ENCODE data around the gene CEACAM7.
"Not testable (repeated sequence)": the region's sequence is repeated elsewhere in the genome, so short reads cannot be mapped to it uniquely, and the experiment has no call there.

CEACAM7 gene

DNA sequence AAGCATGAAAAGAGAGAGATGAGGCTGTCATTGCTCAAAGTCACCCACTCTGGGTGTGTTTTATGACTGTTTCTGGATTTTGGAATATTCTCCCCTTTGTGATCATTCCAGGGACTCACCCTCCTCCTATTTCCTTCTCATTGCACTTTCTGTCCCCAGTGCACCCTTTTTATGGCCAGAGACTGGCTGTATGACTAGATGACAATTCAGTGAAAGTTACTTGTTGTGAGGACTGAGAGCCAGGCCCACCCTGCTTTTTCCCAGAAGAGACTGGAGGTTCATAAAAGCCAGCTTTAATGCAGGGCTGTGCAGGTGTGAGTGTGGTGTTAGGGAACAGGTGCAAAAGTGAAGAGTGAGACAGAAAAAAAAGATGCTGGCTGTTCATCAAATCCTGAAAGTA, 17.3 kb downstream of the CEACAM7 start:
- no peak for DNase-seq (ENCODE audit: low read depth in 1 of 2, low spot score in 1 of 2)
- in situ Hi-C loops (cut with HindIII; ENCODE audit: low pct_unique_long_range_greater_than_20kb, low sequenced_read_pairs): no loop called here
- no peak for TF ChIP-seq JUND (IDR thresholded peaks at IDR 0.05; ENCODE audit: low read depth)

DNA sequence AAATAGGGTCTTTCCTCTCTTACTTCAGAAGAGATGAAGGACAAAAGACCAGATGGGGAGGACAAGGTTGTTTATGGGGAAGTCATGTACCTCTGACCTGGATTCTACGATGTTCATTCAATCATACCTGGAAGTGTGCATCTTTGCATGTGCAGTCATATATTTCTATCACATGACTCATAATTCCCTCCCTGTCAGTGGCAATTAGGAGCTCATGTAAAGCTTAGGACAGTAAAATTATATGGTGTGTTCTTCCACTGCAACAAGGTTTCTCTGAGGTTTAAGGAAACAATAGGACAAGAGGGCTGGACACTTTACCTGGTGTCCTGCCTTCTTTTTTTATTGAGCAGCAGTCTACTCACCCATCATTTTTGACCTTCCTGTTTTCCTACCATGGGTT, 19.8 kb downstream of the CEACAM7 start:
- no peak for TF ChIP-seq JUND (IDR thresholded peaks at IDR 0.05; ENCODE audit: low read depth)
- no peak for DNase-seq (ENCODE audit: low read depth in 1 of 2, low spot score in 1 of 2)
- in situ Hi-C loops (cut with HindIII; ENCODE audit: low pct_unique_long_range_greater_than_20kb, low sequenced_read_pairs): no loop called here

DNA sequence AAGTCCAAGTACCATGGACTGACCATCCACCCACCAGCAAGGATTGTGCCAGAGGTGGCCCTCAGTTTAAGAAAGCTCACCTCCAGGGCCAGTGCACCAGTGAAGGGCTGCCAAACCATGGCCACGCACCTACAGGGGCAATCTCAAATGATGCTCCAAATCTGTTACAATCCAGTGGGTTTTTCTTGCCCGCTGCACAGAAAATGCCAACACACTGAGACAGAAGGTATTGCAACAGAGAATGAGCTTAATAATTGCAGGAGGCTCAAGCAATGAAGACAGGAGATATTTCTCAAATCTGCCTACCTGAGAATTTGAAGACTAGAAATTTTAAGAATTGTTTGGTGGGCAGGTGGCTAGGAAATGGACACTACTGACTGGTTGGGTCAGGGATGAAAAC, 22.0 kb downstream of the CEACAM7 start:
- no peak for DNase-seq (ENCODE audit: low read depth in 1 of 2, low spot score in 1 of 2)
- no peak for TF ChIP-seq JUND (IDR thresholded peaks at IDR 0.05; ENCODE audit: low read depth)
- in situ Hi-C loops (cut with HindIII; ENCODE audit: low pct_unique_long_range_greater_than_20kb, low sequenced_read_pairs): no loop called here

DNA sequence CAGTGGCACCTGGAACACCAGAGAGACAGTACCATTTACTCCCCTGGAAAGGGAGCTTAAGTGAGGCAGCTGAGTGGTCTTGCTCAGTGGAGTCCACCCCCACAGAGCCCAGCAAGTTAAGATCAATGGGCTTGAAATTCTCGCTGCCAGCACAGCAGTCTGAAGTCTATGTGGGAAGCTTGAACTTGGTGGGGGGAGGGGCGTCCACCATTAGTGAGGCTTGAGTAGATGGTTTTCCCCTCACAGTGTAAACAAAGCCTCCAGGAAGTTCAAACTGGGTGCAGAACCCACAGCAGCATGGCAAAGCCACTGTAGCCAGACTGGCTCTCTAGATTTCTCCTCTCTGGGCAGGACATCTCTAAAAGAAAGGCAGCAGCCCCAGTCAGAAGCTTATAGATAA, 30.9 kb downstream of the CEACAM7 start:
- in situ Hi-C loops (cut with HindIII; ENCODE audit: low pct_unique_long_range_greater_than_20kb, low sequenced_read_pairs): no loop called here
- no peak for DNase-seq (ENCODE audit: low read depth in 1 of 2, low spot score in 1 of 2)
- TF ChIP-seq JUND (IDR thresholded peaks at IDR 0.05; ENCODE audit: low read depth): no peak

DNA sequence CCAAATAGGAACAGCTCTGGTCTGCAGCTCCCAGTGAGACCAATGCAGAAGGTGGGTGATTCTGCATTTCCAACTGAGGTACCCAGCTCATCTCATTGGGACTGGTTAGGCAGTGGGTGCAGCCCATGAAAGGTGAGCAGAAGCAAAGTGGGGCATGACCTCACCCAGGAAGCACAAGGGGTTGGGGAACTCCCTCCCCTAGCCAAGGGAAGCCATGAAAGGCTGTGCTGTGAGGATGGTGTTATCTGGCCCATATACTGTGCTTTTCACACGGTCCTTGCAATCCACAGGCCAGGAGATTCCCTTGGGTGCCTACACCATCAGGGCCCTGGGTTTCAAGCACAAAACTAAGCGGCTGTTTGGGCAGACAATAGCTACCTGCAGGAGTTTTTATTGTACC, 31.3 kb downstream of the CEACAM7 start:
- DNase-seq (ENCODE audit: low read depth in 1 of 2, low spot score in 1 of 2); in situ Hi-C loops (cut with HindIII; ENCODE audit: low pct_unique_long_range_greater_than_20kb, low sequenced_read_pairs): not testable (repeated sequence)

DNA sequence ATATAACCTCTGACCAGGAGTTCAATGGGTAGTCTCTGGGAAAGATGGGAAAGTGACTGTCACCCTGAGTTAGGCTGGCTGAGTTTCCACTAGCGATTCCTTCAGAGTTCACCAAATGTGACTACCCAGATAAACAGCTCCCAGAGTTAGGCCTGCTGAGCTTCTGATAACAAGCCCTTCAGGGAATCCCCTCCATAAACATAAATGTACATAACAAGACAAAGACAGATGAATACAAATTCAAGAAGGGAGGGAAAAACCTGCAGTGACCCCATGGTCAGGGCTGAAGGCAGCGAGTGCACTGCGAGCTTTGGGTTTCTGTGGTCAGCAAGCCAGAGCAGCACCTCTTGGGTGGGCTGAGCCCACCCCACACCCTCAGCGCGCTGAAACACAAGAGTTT, 35.8 kb downstream of the CEACAM7 start:
- TF ChIP-seq JUND (IDR thresholded peaks at IDR 0.05; ENCODE audit: low read depth): no peak
- in situ Hi-C loops (cut with HindIII; ENCODE audit: low pct_unique_long_range_greater_than_20kb, low sequenced_read_pairs): no loop called here
- no peak for DNase-seq (ENCODE audit: low read depth in 1 of 2, low spot score in 1 of 2)

DNA sequence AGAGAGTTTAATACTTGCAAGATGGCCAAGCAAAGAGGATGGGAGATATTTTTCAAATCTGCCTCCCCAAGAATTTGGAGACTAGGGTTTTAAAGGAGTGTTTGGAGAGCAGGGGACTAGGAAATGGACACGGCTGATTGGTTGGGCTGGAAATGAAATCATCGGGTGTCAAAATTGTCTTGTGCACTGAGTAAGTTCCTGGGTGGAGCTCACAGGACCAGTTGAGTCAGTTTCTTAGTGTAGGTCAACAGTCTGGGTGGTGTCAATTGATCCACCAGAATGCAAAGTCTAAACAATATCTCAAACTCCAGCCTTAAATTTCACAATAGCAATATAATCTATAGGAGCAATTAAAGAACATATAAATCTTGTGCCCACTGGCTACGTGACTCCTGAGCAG, 38.2 kb downstream of the CEACAM7 start:
- TF ChIP-seq JUND (IDR thresholded peaks at IDR 0.05; ENCODE audit: low read depth): no peak
- peak in 1 of 2 experiments; percentile 73 for DNase-seq (ENCODE audit: low read depth in 1 of 2, low spot score in 1 of 2)
- in situ Hi-C loops (cut with HindIII; ENCODE audit: low pct_unique_long_range_greater_than_20kb, low sequenced_read_pairs): no loop called here

DNA sequence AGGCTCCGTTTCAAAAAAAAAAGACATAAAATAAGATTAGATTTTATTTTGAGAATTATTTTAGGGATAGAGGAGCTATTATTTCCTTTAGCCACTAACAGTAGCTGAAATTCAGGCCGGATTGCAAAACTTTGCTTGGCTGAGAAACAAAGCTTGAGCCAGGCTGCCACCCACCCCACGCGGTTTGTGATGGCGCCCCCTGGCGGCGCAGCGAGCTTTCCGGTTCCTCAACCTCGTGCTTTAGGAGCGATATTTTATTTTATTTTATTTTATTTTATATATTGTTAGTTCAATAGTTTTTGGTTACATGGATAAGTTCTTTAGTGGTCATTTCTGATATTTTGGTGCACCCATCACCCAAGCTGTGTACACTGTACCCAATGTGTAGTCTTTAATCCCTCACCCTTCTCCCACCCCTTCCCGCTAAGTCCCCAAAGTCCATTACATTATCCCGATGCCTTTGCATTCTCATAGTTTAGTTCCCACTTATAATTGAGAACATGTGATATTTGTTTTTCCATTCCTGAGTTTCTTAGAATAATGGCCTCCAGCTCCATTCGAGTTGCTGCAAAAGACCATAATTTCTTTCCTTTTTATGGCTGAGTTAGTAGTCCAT, 41.4 kb downstream of the CEACAM7 start:
- DNase-seq (ENCODE audit: low read depth in 1 of 2, low spot score in 1 of 2): peak in 1 of 2 experiments; percentile 13
- in situ Hi-C loops (cut with HindIII; ENCODE audit: low pct_unique_long_range_greater_than_20kb, low sequenced_read_pairs): no loop called here
- no peak for TF ChIP-seq JUND (IDR thresholded peaks at IDR 0.05; ENCODE audit: low read depth)

DNA sequence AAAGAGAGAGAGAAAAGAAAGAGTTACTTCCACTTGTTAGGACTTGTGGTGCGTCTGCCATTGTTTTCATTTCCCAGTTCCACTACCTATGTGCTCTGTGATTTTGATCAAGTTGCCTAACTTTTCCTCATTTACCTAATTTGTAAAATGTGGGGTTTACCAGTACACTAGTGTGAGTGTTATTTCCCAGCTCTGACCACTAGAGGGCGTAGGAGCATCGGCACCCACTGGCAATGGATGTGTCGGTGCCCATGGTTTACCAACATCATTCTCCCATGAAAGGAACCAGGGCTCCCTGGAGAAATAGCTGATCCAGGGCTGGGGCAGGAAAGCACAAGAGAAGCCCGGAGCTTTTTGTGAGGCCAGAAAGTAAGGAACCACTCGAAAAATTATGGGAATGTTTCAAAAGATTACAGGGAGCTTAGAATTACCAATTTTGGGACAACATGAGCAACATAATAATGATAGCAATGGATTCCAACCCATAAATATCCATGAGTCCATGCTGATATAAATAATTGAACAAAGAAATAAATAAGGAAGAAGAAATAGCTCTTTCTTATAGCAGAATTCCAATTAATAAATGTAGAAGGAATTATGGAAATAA, 46.1 kb downstream of the CEACAM7 start:
- in situ Hi-C loops (cut with HindIII; ENCODE audit: low pct_unique_long_range_greater_than_20kb, low sequenced_read_pairs): no loop called here
- no peak for TF ChIP-seq JUND (IDR thresholded peaks at IDR 0.05; ENCODE audit: low read depth)

DNA sequence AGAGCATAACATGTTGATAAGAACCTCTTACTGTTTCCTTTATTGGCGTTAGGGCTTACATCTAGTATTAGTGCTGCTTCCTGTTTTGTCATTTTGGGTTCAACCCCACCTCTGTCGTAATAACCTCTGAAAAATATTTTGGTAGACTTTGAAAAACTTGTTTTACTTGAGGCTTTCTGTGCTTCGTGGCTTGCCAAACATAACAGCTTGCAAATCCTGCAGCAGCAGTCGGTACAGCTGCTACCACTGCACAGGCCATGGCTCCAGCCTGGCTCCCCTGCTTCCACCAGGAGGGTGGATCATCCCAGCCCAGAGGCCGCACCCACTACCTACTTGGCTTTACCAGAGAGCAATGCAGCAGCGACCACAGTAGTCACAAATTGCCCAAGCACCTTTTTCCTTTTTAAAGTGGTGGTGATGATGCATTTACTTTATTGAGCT, 49.4 kb downstream of the CEACAM7 start:
- no peak for DNase-seq (ENCODE audit: low read depth in 1 of 2, low spot score in 1 of 2)
- in situ Hi-C loops (cut with HindIII; ENCODE audit: low pct_unique_long_range_greater_than_20kb, low sequenced_read_pairs): no loop called here

More for the DNA sequence above, 46.1 kb downstream of the CEACAM7 start:
- DNase-seq (ENCODE audit: low read depth in 1 of 2, low spot score in 1 of 2): peak; percentile 52 to 69

DNA sequence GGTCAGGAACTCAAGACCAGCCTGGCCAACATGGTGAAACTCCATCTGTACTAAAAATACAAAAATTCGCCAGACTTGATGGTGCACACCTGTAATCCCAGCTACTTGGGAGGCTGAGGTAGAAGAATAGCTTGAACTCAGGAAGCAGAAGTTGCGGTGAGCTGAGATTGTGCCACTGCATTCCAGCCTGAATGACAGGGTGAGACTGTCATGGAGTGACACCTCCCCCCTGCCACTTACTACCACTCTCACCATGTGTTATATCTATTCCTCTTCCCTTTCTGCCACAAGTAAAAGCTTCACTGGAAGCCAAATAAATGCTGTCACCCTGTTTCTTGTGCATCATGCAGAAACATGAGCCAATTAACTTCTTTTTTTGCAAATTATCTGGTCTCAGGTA, 50.6 kb downstream of the CEACAM7 start:
- no peak for DNase-seq (ENCODE audit: low read depth in 1 of 2, low spot score in 1 of 2)
- in situ Hi-C loops (cut with HindIII; ENCODE audit: low pct_unique_long_range_greater_than_20kb, low sequenced_read_pairs): no loop called here
- no peak for TF ChIP-seq JUND (IDR thresholded peaks at IDR 0.05; ENCODE audit: low read depth)

More for the DNA sequence above, 49.4 kb downstream of the CEACAM7 start:
- TF ChIP-seq JUND (IDR thresholded peaks at IDR 0.05; ENCODE audit: low read depth): no peak

DNA sequence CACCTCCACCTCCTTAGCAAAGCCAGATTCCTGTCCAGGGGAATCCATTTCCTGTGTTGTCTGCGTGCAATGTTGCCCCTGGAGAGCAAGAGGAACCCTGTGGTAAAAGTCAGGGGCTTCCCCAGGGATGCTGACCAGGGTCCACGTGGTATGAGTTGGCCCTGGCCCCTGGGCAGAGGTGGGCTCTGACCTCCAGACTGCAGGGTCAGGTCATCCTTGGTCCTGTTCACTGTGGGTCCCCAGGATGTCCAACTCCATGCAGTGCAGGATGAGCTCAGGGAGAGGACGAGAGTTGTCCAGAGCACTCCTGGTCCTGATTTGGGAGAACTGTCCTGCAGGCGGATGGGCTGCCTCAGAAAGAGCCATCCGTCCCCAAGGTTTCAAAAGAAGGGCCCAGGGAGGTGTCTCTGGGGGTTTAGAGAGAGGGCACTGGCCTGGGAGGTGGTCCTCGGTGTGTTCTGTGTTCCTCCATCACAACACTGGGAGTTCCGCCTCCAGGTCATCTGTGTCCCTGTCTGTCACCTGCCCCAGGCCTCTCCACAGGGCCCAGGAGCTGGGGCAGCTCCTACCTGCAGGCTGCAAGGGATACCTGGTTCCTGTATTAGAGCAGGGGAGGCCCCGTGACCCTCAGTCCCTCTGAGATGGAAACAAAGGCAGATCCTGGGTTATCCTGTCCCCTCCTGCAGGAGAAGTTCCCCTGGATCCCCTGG, 59.9 kb downstream of the CEACAM7 start:
- in situ Hi-C loops (cut with HindIII; ENCODE audit: low pct_unique_long_range_greater_than_20kb, low sequenced_read_pairs): no loop called here
- no peak for TF ChIP-seq JUND (IDR thresholded peaks at IDR 0.05; ENCODE audit: low read depth)
- DNase-seq (ENCODE audit: low read depth in 1 of 2, low spot score in 1 of 2): no peak

DNA sequence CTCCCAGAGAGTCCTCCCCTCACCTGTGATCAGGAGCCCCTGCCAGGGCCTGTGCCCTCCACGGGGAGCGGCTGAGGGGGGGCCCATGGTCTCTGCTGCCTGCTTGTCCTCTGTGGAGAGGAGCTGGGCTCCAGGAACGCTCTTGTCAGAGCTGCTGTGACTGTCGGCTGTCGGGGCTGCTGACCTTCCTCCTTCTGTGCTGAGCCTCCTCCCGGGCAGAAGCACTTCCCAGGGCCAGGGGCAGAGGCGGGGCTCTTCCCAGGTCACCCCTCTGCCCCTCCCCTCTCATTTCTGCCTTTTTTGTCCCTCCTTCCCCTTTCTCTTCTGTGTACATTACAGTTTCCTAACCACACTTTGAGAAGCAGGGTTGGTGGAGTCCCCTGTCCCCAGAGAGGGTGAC, 61.2 kb downstream of the CEACAM7 start, which contains the start of gene CEACAM4:
Gene CEACAM4, minus strand, starts transcription at position 198 of the 400 bp plus-strand sequence. Its CDS starts 111 bp downstream, at position 87.
- DNase-seq (ENCODE audit: low read depth in 1 of 2, low spot score in 1 of 2): no peak
- no peak for TF ChIP-seq JUND (IDR thresholded peaks at IDR 0.05; ENCODE audit: low read depth)
- in situ Hi-C loops (cut with HindIII; ENCODE audit: low pct_unique_long_range_greater_than_20kb, low sequenced_read_pairs): no loop called here
